GM20431 (cell line): ENCODE results near the gene SMIM32.

Experiments used
- in situ Hi-C: fragments of 300-500 bp; cut with MseI, MboI; formaldehyde crosslinking; loops from one replicate; pipeline ENCODE4 v1.15.0; 2020; ENCODE audit warnings: low sequenced_read_pairs; ENCODE audit not compliant: unreplicated experiment

SMIM32 gene

DNA sequence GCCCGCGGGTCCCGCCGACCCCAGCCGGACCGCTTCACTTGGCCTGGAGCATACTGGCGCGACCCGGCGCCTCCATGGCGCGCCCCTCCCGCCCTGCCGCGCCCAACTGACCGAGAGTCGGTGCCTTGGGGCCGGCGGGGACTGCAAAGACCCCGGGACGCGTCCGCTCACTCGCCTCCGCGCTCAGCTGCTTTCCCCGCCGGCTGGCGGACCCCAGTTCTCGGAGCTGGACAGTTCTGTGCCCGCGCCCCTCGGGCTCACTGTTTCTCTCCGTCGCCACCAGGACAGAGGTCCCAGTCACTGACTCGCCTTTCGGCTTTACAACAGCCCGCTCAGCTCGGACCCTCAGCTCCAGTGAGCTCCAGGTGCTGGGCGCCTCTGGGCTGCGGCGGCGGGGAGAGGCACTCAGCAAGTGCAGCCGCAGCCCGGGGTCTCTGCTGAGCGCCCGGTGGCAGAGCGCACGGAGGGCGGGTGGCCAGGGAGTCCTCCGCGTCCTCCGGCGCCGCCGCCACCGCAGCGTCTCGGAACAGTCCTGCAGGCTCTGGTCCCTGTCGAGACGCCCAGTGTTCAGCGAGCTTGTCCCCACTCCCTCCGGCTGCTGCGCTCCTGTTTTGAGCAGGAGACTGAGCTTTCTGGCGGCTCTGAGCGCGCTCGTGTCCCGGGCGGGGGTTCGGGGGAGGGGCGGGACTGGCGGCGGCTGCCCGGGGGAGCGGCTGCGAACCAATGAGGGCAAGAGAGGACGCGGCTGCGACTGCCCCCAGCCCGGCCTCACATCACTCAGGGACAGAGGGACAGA, at the start of gene SMIM32:
Gene SMIM32 (minus strand): TSS at position 637 of the 796 bp plus-strand sequence. CDS start 638 bp downstream, outside the sequence.
- in situ Hi-C loops, result no loop called here

DNA sequence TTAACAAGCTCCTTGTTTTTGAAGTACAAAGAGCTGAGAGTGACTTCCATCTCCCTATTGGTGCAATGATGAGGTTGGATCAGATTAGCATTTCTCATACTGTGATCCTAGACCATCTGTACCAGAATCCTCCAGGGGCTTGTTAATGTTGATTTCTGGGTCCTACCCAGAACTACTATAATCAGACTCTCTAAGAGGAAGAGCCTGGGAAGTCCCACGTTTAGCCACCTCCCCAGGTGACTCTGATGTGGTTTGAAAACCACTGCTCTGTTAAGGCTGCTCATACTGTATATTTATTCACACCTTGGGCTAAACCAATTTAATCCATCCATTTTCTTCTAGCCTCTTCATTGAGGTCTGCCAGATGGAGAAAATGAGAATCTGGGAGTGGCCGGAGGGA, 49.6 kb upstream of the SMIM32 start:
- in situ Hi-C loops, result no loop called here

DNA sequence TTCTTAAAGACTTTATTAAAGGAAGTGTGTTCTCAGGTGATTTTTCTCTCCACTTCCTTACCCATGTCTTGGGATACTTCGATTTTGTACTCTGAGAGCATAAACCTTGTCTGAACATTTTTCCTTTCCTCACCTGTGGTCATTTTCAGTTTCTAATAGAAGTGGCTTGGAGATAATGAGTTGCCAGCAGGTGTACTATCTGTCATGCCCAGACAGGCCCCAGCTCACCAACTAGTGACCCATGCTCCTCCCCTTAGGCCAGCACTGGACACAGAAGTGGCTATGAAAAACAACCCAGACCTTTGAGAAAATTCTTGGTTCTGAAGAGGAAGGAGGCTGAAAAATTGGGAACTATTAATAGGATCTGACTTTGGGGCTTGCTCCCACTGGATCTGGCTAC, 49.2 kb upstream of the SMIM32 start:
- in situ Hi-C loops, result no loop called here

DNA sequence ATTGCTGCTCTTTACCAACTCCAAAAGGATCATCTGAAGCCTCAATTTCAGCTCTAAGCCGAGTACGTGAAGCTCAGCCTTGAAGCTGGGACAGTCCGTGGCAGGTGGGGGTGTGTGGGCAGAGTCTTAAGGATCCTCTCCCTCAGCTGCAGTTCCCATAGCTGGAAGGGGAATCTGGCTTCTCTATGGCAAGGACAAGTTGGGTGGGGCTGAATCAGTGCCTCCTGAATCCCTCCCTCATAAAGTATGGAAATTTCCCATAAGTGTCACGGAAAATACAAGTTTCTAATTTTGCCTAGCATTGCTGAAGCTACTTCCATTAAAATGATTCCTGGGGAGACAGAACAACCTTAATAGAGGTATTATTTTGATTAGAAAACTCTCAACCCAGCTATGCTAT, 47.9 kb upstream of the SMIM32 start:
- in situ Hi-C loops, result no loop called here

DNA sequence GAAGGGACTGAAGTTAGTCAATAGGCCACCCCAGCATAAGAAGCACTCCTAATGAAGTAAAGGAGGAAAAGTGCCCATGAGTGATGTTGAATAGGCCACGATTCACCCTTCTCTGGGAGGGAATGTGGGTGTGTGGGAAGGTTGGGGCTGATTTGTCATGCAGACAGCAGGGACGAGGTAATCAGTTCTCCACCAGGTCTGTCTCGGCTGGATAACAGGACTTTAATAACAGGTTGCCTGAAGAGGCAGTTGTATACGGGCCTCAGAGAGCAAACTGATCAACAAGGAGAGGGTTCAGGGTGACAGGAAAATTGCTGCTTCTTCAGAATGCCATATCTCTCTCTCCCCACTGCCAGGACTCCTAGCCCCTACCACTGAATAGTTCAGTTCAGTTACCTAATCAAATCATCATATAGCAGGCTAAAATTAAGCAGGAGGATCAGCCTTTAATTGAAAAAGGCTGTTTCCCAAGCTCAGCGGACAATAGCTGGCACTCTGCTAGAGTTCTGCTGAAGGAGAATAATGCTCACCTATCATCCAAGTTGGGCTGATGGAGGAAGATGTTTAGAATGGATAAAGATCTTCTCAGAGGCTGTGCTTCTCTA, 43.6 kb upstream of the SMIM32 start:
- in situ Hi-C loops, result no loop called here

DNA sequence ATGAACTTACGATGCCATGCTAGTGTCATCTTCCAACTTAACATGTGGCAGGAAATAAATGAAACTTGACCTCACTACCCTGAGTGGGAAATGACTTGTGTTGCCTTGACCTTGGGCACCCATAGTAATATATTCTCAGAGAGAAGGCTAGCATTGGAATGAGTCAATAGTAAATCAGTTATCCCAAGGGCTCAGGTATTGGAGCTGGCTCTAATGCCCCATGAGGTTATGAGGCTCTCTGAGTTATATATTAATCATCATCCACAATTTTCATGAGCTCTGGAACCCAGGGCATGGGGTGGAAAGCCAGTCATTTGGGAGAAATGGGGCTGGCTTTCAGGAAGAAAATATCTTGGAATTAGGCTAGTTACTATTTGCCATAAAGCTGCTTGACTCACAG, 42.4 kb upstream of the SMIM32 start:
- in situ Hi-C loops, result no loop called here

DNA sequence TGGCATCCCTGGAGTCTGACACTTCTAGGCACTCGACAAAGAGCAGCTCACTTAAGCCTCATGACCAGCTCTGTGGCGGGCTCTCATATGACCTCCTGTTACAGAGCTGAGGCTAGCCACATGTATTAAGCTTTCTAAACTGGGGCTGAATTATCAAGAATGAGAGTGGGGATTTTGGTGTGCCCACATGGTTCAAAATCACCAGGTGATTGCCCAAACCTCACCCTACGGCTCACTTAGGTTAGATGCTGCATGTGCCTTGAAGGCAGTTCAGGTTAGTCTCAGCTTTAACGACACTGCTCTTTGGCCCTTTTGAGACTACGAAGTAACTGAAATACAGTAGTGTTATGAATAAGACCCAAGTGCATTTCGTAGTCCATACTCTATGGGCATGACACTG, 39.4 kb upstream of the SMIM32 start:
- in situ Hi-C loops, result no loop called here

DNA sequence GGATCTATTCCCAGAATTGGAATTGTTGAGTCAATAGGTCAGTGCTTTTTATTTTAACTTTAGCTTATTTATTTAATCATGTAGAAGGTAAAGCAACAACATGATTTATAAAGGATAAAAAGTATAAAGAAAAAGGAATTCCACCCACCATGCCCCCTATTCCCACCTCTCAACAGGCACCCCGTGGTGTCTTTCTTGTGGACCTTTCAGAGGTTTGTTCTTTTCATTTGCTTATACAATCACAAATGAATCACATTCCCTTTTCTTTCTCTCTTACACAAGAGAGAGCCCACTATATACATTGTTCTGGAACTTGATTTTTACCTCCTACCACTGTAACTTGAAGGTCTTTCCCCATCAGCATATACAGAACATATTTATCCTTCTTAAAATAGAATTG, 37.2 kb upstream of the SMIM32 start:
- in situ Hi-C loops, result no loop called here

DNA sequence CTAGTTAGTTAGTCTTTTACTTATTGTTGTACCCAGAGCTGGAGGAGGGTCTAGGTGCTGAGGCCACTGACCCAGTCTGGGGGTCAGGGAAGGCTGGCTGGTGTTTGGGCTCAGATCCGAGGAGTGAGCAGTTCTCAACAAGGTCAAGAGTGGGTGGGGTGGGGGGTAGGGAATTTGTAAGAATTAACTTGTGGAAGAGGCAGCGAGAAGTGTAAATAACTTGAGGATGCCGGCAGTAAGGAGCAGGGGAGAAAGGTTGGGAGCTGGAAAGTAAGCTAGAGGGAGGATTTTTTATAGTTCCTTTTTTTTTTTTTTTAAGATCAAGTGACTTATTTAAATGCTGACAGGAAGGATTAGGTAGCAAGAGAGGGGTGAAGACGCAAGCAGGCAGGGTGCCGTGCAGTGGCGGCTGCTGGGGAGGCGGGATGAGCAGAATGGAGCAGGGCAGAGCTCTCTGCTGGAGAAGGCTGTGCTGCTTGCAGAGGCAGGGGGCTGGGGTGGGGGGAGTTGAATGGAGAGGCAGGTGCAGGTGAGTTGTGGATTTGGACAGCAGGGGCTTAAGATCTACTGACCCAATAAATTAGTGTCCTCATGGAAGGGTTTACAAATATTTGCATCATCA, 35.3 kb upstream of the SMIM32 start:
- in situ Hi-C loops, result no loop called here

DNA sequence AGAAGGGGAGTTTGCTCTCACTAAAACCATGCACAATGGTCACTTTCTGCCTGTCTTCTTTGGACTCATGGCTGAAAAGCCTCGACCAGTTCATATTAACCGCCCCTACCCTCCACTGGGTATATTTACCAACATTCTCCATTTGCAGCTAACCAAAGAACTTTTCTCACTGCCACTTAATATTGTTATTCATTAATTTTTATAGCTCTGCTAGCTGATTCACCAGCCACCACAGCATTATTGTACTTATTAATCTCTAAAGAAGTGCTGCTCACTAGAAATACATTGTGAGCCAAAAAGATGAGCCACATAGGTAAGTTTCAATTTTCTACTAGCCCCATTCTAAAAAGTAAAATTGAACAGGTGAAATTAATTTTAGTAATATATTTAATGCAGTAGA, 33.4 kb upstream of the SMIM32 start:
- in situ Hi-C loops, result no loop called here

DNA sequence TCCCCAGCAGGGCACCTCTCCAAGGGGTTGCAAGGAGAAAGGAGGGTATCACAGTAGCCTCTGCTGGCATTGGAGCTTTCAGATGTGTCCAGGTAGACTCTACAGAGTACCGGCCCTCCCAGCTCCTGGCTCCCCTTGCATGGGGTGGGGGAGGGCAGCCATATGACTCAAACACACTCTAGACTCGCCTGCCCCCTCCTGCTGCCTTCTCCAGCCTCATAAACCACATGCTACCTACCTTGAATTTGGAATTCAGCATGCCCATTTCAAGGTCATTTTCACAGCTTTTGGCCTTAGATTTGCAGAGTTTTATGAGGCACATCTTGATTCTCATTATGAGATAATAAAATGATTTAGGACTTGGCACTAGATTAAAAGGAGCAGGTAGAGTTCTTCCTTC, 32.8 kb upstream of the SMIM32 start:
- in situ Hi-C loops, result no loop called here

DNA sequence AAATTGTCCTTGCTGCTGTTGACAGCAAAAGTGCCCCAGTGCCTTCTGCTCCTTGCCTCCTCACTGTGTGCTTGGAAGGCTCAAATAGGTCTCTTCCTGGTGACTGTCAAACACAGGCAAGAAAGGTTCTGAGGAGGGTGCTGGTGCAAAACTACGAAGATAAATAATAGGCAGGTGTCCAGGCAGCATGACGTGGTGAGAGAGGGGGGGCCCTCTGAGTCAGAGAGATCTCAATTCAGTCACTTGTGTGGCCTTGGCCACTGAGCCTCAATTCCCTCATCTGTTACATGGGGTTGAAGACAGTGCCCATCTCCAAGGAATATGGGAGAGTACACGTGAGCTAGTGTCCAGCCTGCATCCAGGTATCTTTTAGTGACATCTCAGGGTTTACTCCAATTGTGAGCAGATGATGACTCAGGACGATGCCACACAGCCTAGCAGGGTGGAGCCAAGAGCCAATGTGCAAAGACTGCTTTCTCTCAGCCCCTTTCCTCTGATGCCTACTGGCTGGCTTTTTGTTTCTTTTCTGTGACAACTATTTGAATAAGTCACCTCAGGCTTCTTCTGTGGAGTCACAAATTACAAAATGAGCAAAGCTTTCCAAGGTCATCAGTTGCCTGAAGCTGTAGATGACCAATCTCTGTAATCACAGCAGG, 29.7 kb upstream of the SMIM32 start:
- in situ Hi-C loops, result no loop called here

DNA sequence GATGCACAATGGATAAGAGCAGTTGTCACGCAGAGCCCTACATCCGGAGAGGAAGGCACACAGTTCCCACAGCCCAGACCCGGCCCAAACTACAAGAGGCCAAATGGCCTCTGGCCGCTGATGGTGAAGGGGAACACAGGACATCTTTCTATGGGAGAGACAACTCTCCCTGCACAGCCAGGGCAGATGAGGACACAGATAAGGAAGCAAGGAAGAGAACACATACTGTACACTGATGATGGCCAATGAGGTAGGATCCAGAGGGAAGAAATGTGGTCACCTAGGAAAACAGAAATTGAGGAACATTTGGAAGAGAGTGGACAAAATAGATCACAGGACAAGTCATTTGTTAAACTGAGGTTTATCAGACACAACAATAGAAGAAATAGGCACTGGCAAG, 28.4 kb upstream of the SMIM32 start:
- in situ Hi-C loops, result no loop called here

DNA sequence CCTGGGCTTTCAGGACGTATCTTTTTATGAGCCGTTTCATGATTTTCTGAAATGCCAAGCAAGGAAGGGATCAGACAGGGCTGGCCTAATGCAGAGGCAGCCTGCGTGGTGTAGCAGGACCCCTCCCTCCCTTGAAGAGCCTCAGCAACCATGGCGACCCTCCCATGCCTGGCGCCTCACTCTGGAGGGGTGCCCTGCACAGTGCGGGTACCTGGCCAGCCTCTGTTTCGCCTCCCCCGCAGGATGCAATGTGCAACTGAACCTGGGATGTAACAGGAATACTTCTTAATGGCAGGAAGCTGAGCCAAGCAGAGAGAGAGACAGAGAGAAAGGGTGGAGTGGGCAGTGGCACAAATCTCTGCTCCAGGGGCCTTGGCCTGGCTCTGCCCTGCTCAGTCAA, 23.3 kb upstream of the SMIM32 start:
- in situ Hi-C loops, result loop anchor here (10.0 kb wide), 1 partner anchor 331 kb away; no protein-coding TSS in a partner anchor

DNA sequence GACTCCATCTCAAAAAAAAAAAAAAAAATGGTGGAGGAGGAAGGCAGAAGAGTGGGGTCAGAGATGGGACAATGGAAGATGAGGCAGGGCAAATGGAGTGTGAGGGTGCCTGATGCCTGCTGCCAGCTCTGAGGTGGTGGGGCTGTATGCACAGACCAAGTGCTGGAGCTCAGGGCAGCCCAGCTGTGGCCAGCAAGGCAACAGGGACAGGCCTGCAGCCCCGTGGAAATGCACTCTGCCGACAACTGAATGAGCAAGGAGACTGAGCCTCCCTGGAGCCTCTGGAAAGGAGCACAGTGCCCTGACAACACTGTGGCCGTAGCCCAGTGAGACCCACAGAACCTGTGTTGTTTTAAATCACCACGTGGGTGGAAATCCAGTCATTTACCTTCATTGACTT, 22.9 kb upstream of the SMIM32 start:
- in situ Hi-C loops, result loop anchor here (10.0 kb wide), 1 partner anchor 331 kb away; no protein-coding TSS in a partner anchor

DNA sequence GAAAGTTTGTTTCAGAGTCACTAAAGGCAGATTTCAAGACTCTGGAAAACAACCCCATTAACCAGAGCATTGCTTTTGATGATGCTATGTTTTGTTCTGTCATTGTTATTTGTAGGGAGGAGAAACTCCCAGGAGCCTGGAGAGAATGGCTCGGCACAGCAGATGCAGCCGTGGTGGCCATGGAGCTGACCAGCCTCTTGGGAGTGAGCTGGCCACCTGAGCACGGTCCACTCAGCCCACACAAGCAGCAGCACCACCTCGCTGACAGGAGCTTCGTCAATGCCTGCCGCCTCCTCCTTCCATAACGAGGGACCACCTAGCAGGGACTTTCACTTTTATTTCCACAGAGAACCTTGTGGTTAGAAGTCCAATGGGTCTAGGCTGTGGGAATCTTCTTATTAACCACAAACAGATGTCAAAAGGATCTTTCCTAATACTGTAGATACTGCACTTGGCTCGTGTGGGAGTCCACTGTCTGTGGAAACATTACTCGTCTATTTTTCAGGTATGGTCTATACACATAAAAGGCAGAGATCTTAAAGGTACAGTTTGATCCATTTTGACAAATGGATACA, 21.0 kb upstream of the SMIM32 start:
- in situ Hi-C loops, result loop anchor here (10.0 kb wide), 1 partner anchor 329 kb away; no protein-coding TSS in a partner anchor

DNA sequence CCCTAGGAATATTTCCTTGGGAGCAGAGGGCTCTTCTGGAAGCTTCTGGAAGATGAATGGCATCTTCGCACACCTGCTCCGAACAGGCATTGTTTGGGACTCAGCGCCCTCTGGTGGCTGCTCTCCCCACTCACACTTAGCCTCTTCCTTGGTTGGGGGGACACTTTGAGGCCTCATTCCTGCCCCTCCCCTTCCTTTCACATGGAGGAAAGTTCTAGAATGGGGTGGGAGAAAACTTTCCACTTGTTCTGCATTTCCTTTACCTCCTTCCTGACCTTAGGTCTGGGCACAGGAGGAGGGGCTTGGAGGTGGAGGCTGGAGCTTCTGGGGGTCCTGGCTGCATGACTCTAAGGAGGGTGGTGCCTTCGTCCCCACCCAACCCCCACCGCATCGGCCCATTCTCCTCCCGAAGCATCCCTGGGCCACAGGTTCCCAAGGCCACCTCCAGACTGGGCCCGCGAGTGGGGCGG, 19.3 kb upstream of the SMIM32 start:
- in situ Hi-C loops, result loop anchor here (10.0 kb wide), 1 partner anchor 327 kb away; no protein-coding TSS in a partner anchor

DNA sequence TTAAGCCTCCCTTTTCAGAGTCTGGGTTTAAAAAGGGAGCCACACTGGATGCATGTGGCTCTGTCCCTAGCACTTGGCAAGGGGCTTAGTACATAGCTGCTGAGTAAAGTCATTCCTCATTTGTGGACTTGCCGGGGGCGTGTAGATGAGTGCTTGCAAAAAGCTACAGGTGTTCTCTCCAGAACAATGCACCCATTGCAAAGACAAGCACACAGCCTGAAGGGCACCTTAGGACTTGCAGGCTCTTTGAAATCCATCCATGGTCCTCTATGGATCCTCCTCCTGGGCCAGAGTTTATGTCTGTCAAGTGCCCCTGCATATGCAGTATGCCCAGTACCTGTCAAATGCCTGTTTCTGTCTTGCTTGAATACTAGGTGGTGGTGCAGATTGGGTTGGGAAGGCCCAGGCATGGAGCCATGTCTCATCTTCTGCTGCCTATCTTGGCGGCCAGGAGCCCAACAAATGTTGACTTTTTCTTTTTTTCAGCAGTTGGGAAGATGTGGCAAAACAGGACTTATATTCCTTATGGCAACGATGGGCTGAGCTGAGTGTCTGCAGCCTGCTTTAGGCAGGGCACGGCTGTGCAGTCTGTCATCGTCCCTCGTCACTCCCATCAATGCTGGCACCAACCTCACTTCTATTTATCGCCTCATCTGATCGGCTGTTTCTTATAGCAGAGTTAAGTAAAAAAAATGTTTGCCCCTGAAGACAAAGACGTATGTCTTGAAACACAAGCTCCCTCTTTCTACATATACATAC, 18.5 kb upstream of the SMIM32 start:
- in situ Hi-C loops, result loop anchor here (10.0 kb wide), 1 partner anchor 327 kb away; no protein-coding TSS in a partner anchor

DNA sequence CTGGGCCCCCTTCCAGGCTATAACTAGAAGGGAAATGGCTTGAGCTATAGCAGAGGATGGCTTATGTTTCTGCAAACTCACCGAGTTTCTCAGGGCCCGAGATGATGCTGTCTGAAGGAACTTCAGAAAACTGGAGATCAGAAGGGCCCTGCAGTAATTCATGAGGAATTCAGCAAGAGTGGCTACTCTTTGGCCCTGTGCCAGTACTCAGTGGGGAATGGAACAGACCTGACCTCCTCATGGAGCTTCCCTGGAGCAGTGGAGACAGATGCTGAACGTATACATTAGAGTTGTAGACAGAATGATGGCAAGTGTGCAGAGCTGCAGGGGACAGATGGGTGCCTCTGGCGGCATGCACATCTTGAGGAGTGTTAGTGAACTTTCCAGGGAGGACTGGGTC, 17.3 kb upstream of the SMIM32 start:
- in situ Hi-C loops, result loop anchor here (10.0 kb wide), 1 partner anchor 325 kb away; no protein-coding TSS in a partner anchor
